ENCODE results near the gene PEA15.

GRCh38 chr1:160228431-160228830 lies 23.2 kb downstream of the PEA15 start:
- TF ChIP-seq POLR2A (IDR thresholded peaks at IDR 0.05; ENCODE audit: low read length) (no peak), GATA1 (IDR thresholded peaks at IDR 0.05; ENCODE audit: low read depth, low read length) (no peak)
